GM23248 (cell line): Measurements from ENCODE around the gene SPATS2.

Source experiments
- EZH2 ChIP-seq: fragments of 200-600 bp; sonication (generic); IDR thresholded peaks from 2 replicates; pipeline ENCODE4 v1.6.1; 2018; ENCODE audit warnings: antibody characterized with exemption, mild to moderate bottlenecking; ENCODE audit not compliant: insufficient read depth, poor library complexity, severe bottlenecking
- EZH2phosphoT487 ChIP-seq: fragments of 200-600 bp; sonication (generic); IDR thresholded peaks from 2 replicates; pipeline ENCODE4 v1.6.1; 2018; ENCODE audit warnings: antibody characterized with exemption, moderate library complexity, mild to moderate bottlenecking, low read depth; ENCODE audit not compliant: insufficient read depth

DNA sequence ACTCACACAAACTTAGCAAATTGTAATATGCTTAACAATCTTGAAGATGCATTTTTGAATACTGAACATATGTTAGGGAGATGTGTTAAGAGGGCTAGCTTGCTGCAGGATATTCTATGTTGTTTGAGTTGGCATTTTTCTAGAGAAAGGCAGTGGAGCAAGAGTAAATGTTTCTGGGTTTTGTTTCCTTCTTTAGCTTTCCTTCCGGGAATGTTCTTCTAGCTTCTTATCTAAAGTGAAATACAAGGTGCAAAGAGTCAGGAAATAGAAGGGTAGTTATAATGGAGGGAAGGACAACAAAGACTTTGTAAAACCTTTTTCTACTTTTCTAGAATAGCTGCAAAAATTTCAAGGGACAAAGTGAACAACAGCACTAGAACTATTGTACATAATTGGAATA, 94.0 kb downstream of the SPATS2 start:
- TF ChIP-seq EZH2 = no peak
- TF ChIP-seq EZH2phosphoT487 = no peak
